Activated T-cell treated with anti-CD3 and anti-CD28 coated beads for 24 hours (primary cell): ENCODE measurements around the gene TNFRSF14.
A peak's percentile ranks its signal among the peaks of the same experiment; 100 is the strongest.

Source experiments
- DNase-seq: peaks from one replicate; pipeline ENCODE4 v3.0.0-alpha.2; 2020; ENCODE audit warnings: low read depth

The TNFRSF14 gene

GRCh38 chr1:2556277-2556677 is at the start of gene TNFRSF14:
Gene TNFRSF14, plus strand, starts transcription at chr1:2556371. Its CDS starts 294 bp downstream, at chr1:2556665.
- DNase-seq = peak; percentile 57

- no peak for DNase-seq
These were observed 49.1 kb upstream of the TNFRSF14 start for GRCh38 chr1:2506901-2507565.

GRCh38 chr1:2507744-2508155 is 48.4 kb upstream of the TNFRSF14 start:
- DNase-seq = no peak

GRCh38 chr1:2508180-2508579 is 48.0 kb upstream of the TNFRSF14 start:
- DNase-seq = no peak

GRCh38 chr1:2508751-2509150 is 47.4 kb upstream of the TNFRSF14 start:
- DNase-seq = no peak

DNA sequence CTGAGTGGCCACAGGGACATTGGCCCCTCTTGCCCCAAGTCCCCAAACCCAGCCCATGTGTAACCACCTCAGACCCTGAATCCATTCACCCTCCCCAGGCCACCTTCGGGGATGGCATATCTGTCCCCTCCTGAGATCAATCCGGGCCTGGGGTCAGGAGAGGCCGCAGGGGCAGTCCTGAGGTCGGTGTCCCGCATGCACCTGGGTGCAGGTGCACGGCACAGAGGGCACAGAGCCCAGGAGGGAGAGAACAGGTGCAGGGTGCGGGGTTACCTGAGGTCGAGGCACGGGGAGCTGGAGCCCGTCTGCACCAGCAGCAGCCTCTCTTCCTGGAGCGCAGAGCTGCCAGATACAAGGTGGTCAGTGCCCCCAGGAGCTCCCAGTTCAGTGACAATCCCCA is 46.6 kb upstream of the TNFRSF14 start:
- no peak for DNase-seq

GRCh38 chr1:2510366-2511155 is 45.6 kb upstream of the TNFRSF14 start:
- no peak for DNase-seq

GRCh38 chr1:2512862-2513421 is 43.2 kb upstream of the TNFRSF14 start:
- no peak for DNase-seq

- no peak for DNase-seq
These were observed 42.1 kb upstream of the TNFRSF14 start for GRCh38 chr1:2513939-2514652.

DNA sequence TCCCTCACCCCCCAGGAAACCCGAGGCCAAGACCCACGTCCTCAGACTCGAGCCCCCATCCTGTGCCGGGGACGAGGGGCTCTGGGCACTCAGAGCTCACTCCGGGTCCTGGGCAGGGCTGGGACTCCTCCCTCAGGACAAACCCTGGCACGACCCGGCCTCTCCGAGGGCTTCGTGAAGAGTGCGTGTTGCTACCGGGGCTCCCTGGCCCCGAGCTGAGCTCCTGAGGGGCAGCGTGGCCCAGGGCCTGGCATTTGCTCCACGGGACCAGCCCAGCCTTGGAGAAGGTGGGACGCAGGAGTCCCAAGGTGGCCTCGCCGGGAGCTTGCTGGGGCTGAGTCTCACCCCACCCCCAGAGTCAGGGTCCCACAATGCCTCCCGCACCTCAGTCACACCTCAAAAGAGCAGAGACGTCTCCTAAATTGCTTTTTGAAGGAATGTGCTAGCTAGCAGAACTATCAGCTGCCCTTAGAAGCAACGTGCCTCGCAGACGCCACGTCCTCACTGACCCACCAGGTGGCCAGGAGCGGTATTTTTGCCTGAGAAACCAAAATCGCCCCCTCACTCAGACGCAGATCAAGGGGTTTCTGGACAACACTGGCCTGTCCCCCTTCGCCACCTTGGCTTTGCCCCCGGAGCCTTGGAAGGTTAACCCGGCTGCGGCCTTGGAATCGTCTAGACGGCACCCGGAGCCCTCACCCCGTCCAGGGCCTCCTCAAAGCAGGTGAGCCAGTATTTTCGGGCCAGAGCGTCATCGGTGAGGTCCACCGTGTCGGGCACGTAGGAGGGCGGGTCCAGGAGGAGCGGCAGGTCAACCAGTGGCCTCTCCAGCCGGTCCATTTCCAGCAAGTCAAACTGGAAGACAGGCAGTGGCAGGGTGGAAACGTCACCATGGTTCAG is 41.1 kb upstream of the TNFRSF14 start:
- DNase-seq = no peak

DNA sequence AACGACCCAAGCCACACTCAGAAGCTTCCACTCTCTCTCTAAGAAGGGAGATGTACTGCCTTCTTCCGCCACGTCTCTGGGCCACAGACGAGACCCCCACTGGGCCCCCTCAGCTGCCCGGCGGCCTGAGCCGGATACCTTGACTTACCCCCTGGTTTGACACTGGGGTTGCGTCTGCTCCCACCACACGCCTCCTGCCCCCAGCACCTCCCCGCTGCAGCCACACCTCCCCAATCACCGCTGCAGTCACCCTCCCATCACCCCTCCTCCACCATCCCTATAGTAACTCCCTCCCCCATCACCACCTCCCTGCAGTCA is 40.4 kb upstream of the TNFRSF14 start:
- DNase-seq = no peak

DNA sequence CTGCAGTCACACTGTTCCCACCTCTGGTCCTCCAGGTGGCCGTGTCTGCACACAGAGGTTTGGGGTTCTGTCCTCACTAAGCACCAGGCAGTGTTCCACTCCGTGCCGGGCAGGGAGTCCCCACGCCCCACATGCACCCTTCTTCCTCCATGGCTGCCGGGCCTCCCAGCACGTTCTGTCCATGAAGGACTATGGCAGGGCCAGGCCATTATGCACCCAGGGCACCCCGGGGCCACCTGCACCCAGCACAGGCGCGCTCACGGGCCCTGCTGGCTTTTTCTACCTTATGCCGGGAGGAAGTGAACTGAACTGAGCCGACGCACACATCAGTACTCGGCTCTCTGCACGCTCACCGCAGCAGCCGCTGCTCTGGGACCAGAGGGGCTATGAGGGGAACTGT is 40.0 kb upstream of the TNFRSF14 start:
- no peak for DNase-seq

GRCh38 chr1:2516946-2517345 is 39.2 kb upstream of the TNFRSF14 start:
- DNase-seq = no peak

DNA sequence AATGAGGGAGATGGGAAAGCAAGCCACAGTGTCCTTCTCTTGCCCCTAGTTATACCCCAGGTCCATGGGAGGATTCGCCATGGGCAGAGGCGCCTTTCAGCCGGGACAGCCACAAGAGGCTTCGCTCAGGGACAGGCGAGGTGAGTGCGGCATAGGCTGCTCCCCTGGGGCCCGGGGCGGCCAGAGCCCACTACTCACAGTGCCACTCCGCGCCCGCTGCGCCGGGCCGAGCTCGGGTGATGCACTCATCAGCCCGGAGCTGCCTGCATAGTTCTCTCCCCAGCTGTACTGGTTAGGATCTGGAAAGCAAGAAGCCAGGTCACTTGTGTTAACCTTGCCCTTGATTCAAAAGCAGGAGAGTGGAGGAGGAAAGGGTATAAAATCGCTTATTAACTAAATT is 38.2 kb upstream of the TNFRSF14 start:
- DNase-seq = no peak

GRCh38 chr1:2518528-2518927 is 37.6 kb upstream of the TNFRSF14 start:
- DNase-seq = no peak

GRCh38 chr1:2519029-2519685 is 37.0 kb upstream of the TNFRSF14 start:
- no peak for DNase-seq

DNA sequence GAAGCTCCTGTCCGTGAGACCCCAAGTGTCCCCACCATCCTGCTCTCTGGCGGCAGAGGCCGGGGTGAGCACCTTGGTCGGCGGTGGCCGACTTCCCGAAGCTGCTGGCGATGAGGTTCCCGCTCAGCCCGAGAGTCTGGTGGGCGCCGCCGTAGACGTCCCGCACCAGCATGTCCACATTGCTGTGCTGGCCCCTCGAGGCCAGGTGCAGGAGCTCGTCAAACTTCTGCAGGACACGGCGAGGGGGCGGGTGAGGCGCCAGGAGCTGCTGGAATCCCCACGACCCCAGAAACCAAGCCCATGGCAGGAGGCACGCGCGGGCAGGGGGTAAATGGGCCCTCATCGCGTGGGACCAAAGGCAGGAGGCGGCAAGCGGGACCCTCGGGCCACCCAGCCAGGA is 36.4 kb upstream of the TNFRSF14 start:
- no peak for DNase-seq

- no peak for DNase-seq
These were observed 36.0 kb upstream of the TNFRSF14 start for GRCh38 chr1:2520206-2520605.

GRCh38 chr1:2520806-2521205 is 35.4 kb upstream of the TNFRSF14 start:
- no peak for DNase-seq

- no peak for DNase-seq
These were observed 33.9 kb upstream of the TNFRSF14 start for GRCh38 chr1:2522230-2522629.

DNA sequence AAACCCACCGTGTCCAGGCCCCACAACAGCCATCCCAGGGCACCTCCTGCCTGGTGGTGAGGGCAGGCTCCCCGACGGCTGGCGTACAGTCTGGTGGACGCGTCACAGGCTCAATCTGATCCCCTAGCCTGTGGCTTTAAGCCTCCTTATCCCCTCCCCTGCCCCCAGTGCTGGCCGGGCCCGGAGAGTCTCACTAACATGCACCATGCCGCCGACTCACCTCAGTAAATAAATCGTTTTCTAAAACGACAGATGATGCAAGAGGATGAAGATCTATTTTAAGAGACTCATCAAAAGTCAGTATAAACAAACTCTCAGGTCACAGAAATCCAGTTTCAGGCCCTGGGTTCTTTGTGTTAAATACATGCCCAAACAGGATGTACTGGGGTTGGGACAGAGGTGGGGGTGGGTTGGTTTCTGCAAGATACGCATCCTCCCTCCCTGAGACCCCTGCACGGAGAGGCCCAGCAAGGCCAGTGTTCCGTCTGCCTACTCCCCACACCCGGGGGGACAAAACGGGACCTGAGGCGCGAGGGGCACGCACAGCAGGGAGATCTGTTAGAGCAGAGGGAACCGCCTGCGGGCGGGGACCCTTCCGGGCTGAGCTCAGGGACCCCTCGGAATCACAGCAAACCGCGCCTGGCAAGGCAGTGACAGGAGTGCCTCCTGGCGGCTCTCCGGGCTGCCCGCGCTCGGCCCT is 32.8 kb upstream of the TNFRSF14 start:
- DNase-seq = no peak
